ENCODE measurements around the gene TMEM255A.
"Not testable (repeated sequence)": the region's sequence is repeated elsewhere in the genome, so short reads cannot be mapped to it uniquely, and the experiment has no call there.

Gene TMEM255A

GRCh38 chrX:120310861-120311726 is at the start of gene TMEM255A:
Gene TMEM255A, minus strand, starts transcription at chrX:120311461. Its CDS starts 152 bp downstream, at chrX:120311309.
- no peak for DNase-seq (ENCODE audit: low read depth in 2 of 2)

GRCh38 chrX:120358737-120359456 is 47.6 kb upstream of the TMEM255A start:
- no peak for DNase-seq (ENCODE audit: low read depth in 2 of 2)

- no peak for DNase-seq (ENCODE audit: low read depth in 2 of 2)
Observed at GRCh38 chrX:120357186-120357585, 45.9 kb upstream of the TMEM255A start.

- no peak for DNase-seq (ENCODE audit: low read depth in 2 of 2)
Observed at GRCh38 chrX:120356084-120356483, 44.8 kb upstream of the TMEM255A start.

- DNase-seq (ENCODE audit: low read depth in 2 of 2), result no peak
Observed at GRCh38 chrX:120350450-120351138, 39.3 kb upstream of the TMEM255A start.

GRCh38 chrX:120344566-120344965 is 33.3 kb upstream of the TMEM255A start:
- DNase-seq (ENCODE audit: low read depth in 2 of 2), result not testable (repeated sequence)

- DNase-seq (ENCODE audit: low read depth in 2 of 2), result no peak
Observed at GRCh38 chrX:120336899-120337298, 25.6 kb upstream of the TMEM255A start.

GRCh38 chrX:120335289-120335688 is 24.0 kb upstream of the TMEM255A start:
- no peak for DNase-seq (ENCODE audit: low read depth in 2 of 2)

GRCh38 chrX:120334603-120335002 is 23.3 kb upstream of the TMEM255A start:
- DNase-seq (ENCODE audit: low read depth in 2 of 2), result no peak

GRCh38 chrX:120334151-120334550 is 22.9 kb upstream of the TMEM255A start:
- no peak for DNase-seq (ENCODE audit: low read depth in 2 of 2)

- no peak for DNase-seq (ENCODE audit: low read depth in 2 of 2)
Observed at GRCh38 chrX:120332394-120332793, 21.1 kb upstream of the TMEM255A start.

- no peak for DNase-seq (ENCODE audit: low read depth in 2 of 2)
Observed at GRCh38 chrX:120331116-120331515, 19.9 kb upstream of the TMEM255A start.

GRCh38 chrX:120321520-120322281 is 10.4 kb upstream of the TMEM255A start:
- no peak for DNase-seq (ENCODE audit: low read depth in 2 of 2)

GRCh38 chrX:120318411-120318810 is 7.2 kb upstream of the TMEM255A start:
- DNase-seq (ENCODE audit: low read depth in 2 of 2), result no peak

GRCh38 chrX:120316587-120317283 is 5.5 kb upstream of the TMEM255A start:
- no peak for DNase-seq (ENCODE audit: low read depth in 2 of 2)

- no peak for DNase-seq (ENCODE audit: low read depth in 2 of 2)
Observed at GRCh38 chrX:120315776-120316175, 4.5 kb upstream of the TMEM255A start.

GRCh38 chrX:120311727-120312063 is 434 bp upstream of the TMEM255A start:
- no peak for DNase-seq (ENCODE audit: low read depth in 2 of 2)

- no peak for DNase-seq (ENCODE audit: low read depth in 2 of 2)
Observed at GRCh38 chrX:120309873-120310705, 1.2 kb downstream of the TMEM255A start.

GRCh38 chrX:120308959-120309872 is 2.0 kb downstream of the TMEM255A start:
- peak; percentile 30 to 45 for DNase-seq (ENCODE audit: low read depth in 2 of 2)
